ENCODE results near the gene TVP23C. TPM values are rescaled to one million over a fixed set of nuclear protein-coding genes. Genes with fewer than 3 reads are reported as not detected.

Gene TVP23C
- total RNA-seq, 1 donor from 2014 or later: 16.1 TPM

DNA sequence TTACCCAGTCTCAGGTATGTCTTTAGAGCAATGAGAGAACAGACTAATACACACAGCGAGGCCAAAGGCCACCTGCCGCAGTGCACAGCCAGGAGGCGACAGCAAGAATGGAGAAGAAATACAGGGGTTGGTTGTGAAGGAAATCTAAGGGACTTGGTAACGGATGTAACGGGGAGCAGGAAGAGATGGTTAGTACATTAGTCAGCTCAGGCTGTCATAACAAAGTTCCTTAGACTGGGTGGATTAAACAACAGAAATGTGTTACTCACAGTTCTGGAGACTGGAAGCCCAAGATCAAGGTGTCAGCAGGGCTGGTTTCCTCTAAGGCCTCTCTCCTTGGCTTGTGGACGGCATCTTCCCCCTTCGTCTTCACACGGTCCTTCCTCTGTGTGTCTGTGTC, 47.1 kb downstream of the TVP23C start:
- TF ChIP-seq, protein P1, sequence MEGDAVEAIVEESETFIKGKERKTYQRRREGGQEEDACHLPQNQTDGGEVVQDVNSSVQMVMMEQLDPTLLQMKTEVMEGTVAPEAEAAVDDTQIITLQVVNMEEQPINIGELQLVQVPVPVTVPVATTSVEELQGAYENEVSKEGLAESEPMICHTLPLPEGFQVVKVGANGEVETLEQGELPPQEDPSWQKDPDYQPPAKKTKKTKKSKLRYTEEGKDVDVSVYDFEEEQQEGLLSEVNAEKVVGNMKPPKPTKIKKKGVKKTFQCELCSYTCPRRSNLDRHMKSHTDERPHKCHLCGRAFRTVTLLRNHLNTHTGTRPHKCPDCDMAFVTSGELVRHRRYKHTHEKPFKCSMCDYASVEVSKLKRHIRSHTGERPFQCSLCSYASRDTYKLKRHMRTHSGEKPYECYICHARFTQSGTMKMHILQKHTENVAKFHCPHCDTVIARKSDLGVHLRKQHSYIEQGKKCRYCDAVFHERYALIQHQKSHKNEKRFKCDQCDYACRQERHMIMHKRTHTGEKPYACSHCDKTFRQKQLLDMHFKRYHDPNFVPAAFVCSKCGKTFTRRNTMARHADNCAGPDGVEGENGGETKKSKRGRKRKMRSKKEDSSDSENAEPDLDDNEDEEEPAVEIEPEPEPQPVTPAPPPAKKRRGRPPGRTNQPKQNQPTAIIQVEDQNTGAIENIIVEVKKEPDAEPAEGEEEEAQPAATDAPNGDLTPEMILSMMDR (IDR thresholded peaks at IDR 0.05): no peak
- CTCF ChIA-PET: no interaction called here
- Mint-ChIP-seq H3K36me3 (ENCODE audit: low read depth) (peaks cover 23% of the 10 kb centered on the region), H3K4me3 (no peak overlapping the region), H3K27me3 (no peaks in the 10 kb centered on the region), H3K27ac (no peak overlapping the region), H3K4me1 (peaks cover 1% of the 10 kb centered on the region), H3K9me3 (no peaks in the 10 kb centered on the region)
- DNase-seq (no peak), ATAC-seq (ENCODE audit: low read depth) (no peak)
- POLR2A ChIA-PET: no interaction called here
- intact Hi-C loops (cut with micrococcal nuclease): no loop called here

DNA sequence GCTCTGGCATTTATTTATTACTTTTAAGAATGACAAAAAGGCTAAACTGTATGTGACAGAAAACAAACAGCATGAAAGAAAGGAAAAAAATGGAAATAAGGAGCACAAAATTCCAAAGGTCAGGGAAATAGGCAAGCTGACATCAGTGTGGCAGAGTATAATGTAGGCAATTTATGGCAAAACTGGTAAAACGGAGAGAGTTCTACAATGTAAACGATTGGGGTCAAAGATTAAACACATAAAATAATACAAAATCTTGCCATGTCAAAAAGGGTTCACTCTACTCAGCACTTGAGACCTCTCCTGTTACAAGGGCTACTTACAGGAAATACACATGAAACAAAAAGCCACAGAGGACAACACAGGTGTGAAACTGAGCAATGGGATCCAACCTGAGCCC, 48.8 kb downstream of the TVP23C start:
- intact Hi-C loops (cut with micrococcal nuclease): no loop called here
- ChIA-PET POLR2A (no interaction called here), CTCF (no interaction called here)
- Mint-ChIP-seq H3K9me3 (no peaks in the 10 kb centered on the region), H3K27me3 (no peaks in the 10 kb centered on the region), H3K4me1 (peaks cover 3% of the 10 kb centered on the region), H3K27ac (no peak overlapping the region), H3K4me3 (no peak overlapping the region), H3K36me3 (ENCODE audit: low read depth) (peaks cover 28% of the 10 kb centered on the region)
- TF ChIP-seq, protein P1 (IDR thresholded peaks at IDR 0.05): no peak
- no peak for DNase-seq
- no peak for ATAC-seq (ENCODE audit: low read depth)

DNA sequence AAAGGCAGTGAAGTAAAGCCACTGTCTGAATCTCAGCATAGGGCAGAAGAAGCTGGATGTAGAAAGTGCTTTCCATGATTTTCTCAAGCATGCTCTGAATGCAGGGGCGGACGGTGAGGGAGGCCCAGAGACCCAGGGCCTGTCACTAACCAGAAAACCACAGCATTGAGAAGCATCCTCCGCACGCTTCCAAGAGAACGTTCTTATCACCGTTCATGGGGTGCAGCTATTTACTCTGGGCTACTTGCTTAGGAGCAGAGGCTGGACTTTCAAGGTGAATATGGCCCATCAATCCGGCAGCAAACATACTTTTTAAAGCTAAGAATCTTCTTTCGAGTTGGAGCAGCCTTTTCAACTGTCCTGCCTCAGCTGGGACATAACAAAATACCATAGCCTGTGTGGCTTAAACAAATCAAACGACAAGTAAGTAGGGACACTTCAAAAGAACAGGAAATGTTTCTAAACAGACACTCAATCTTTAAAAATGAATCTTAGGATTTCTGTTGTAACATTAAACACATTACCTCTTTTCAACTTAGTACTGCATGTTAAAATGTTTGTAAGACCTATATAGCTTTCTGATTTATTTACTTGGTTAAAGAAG, 49.3 kb downstream of the TVP23C start:
- intact Hi-C loops (cut with micrococcal nuclease): no loop called here
- H3K9me3 Mint-ChIP-seq: no peaks in the 10 kb centered on the region
- TF ChIP-seq, protein P1 (IDR thresholded peaks at IDR 0.05): no peak
- no peak for ATAC-seq (ENCODE audit: low read depth)
- H3K4me1 Mint-ChIP-seq: peaks cover 3% of the 10 kb centered on the region
- no peaks in the 10 kb centered on the region for H3K27me3 Mint-ChIP-seq
- H3K27ac Mint-ChIP-seq: no peak overlapping the region
- CTCF ChIA-PET: no interaction called here
- POLR2A ChIA-PET: no interaction called here
- DNase-seq: no peak
- H3K36me3 Mint-ChIP-seq (ENCODE audit: low read depth): peaks cover 28% of the 10 kb centered on the region
- H3K4me3 Mint-ChIP-seq: no peak overlapping the region

GRCh38 chr17:15513058-15513791, 50.1 kb downstream of the TVP23C start:
- intact Hi-C loops (cut with micrococcal nuclease): no loop called here
- H3K36me3 Mint-ChIP-seq (ENCODE audit: low read depth): peaks cover 28% of the 10 kb centered on the region
- H3K4me3 Mint-ChIP-seq: no peak overlapping the region
- no peaks in the 10 kb centered on the region for H3K27me3 Mint-ChIP-seq
- ChIA-PET CTCF (no interaction called here), POLR2A (no interaction called here)
- H3K9me3 Mint-ChIP-seq: no peaks in the 10 kb centered on the region
- H3K27ac Mint-ChIP-seq: no peak overlapping the region
- no peak for DNase-seq
- no peak for ATAC-seq (ENCODE audit: low read depth)
- H3K4me1 Mint-ChIP-seq: peaks cover 3% of the 10 kb centered on the region
- TF ChIP-seq, protein P1 (IDR thresholded peaks at IDR 0.05): no peak

GRCh38 chr17:15512071-15512709, 51.1 kb downstream of the TVP23C start:
- intact Hi-C loops (cut with micrococcal nuclease): no loop called here
- Mint-ChIP-seq H3K9me3 (no peaks in the 10 kb centered on the region), H3K4me1 (peaks cover 3% of the 10 kb centered on the region), H3K27ac (no peak overlapping the region), H3K4me3 (no peak overlapping the region), H3K27me3 (no peaks in the 10 kb centered on the region), H3K36me3 (ENCODE audit: low read depth) (peaks cover 31% of the 10 kb centered on the region)
- POLR2A ChIA-PET: no interaction called here
- DNase-seq (no peak), ATAC-seq (ENCODE audit: low read depth) (no peak)
- TF ChIP-seq, protein P1 (IDR thresholded peaks at IDR 0.05): no peak
- CTCF ChIA-PET: no interaction called here
